ENCODE data around the gene GM2A. TPM values are rescaled to one million over a fixed set of nuclear protein-coding genes. Genes with fewer than 3 reads are reported as not detected.
"Not testable (repeated sequence)": the region's sequence is repeated elsewhere in the genome, so short reads cannot be mapped to it uniquely, and the experiment has no call there.

Gene GM2A
- total RNA-seq, 2 experiments from 2014 or later = 19.5 to 19.6 TPM

- Mint-ChIP-seq H3K4me3 (no peak overlapping the region), H3K4me1 (ENCODE audit: low read depth) (no peaks in the 10 kb centered on the region), H3K9me3 (ENCODE audit: insufficient read depth) (peaks cover 5% of the 10 kb centered on the region), H3K27ac (no peak overlapping the region), H3K36me3 (ENCODE audit: low read depth) (no peaks in the 10 kb centered on the region), H3K27me3 (ENCODE audit: low read depth) (peaks cover 13% of the 10 kb centered on the region)
- CTCF ChIA-PET = no interaction called here
- no peak for ATAC-seq
- DNase-seq = no peak
- POLR2A ChIA-PET = no interaction called here
Measured at GRCh38 chr5:151295138-151295537, 42.2 kb downstream of the GM2A start.

DNA sequence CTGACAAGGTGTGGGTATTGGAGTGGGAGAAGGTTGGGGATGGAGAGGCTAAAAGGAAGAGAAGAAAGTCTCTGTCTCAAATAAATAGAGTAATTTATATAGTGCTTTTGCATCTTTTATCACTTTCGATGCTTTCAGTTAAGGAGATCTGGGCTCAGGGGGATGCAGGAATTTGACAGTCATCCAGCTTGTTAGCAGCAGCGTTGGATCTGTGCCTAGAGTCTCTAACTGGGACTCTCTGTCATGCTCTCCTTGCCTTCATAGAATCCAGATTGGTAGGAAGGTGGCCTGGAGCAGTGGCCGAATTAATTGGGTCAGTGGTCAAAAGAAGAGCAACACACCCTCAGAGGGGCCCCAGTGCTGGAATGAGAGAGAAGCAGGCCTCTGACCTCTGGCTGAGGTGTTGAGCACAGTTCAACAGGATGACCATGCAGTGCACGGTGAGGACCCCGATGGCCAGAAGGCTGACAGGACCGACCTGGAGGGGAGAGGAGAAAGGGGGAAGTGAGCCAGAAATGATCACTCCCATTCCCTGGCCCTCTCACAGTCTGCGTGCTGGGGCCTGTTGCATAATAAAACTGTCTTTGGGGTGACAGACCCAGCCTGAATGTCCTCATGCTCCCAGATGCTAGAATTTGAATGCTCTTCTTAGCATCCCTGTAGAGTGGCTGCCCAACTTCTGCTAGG, 42.9 kb downstream of the GM2A start:
- Mint-ChIP-seq H3K27me3 (ENCODE audit: low read depth) (peaks cover 15% of the 10 kb centered on the region), H3K4me1 (ENCODE audit: low read depth) (no peaks in the 10 kb centered on the region), H3K4me3 (no peak overlapping the region), H3K9me3 (ENCODE audit: insufficient read depth) (peaks cover 5% of the 10 kb centered on the region), H3K27ac (no peak overlapping the region), H3K36me3 (ENCODE audit: low read depth) (no peaks in the 10 kb centered on the region)
- ATAC-seq = no peak
- POLR2A ChIA-PET = no interaction called here
- CTCF ChIA-PET = interaction anchor here (1.9 kb wide), 1 partner anchor 20 kb away, joined by 4 read pairs; no protein-coding TSS in a partner anchor
- DNase-seq = no peak

GRCh38 chr5:151296478-151296830, 43.5 kb downstream of the GM2A start:
- Mint-ChIP-seq H3K27me3 (ENCODE audit: low read depth) (peaks cover 18% of the 10 kb centered on the region), H3K4me3 (no peak overlapping the region), H3K36me3 (ENCODE audit: low read depth) (no peaks in the 10 kb centered on the region), H3K9me3 (ENCODE audit: insufficient read depth) (peaks cover 1% of the 10 kb centered on the region), H3K4me1 (ENCODE audit: low read depth) (no peaks in the 10 kb centered on the region), H3K27ac (no peak overlapping the region)
- no peak for DNase-seq
- ChIA-PET CTCF (interaction anchor here (1.9 kb wide), 1 partner anchor 20 kb away, joined by 4 read pairs; no protein-coding TSS in a partner anchor), POLR2A (no interaction called here)
- ATAC-seq = no peak

GRCh38 chr5:151296974-151297373, 44.0 kb downstream of the GM2A start:
- Mint-ChIP-seq H3K4me3 (no peak overlapping the region), H3K4me1 (ENCODE audit: low read depth) (no peaks in the 10 kb centered on the region), H3K9me3 (ENCODE audit: insufficient read depth) (no peaks in the 10 kb centered on the region), H3K27me3 (ENCODE audit: low read depth) (peaks cover 18% of the 10 kb centered on the region), H3K36me3 (ENCODE audit: low read depth) (no peaks in the 10 kb centered on the region), H3K27ac (no peak overlapping the region)
- ATAC-seq = no peak
- DNase-seq = no peak
- POLR2A ChIA-PET = no interaction called here
- CTCF ChIA-PET = interaction anchor here (1.9 kb wide), 1 partner anchor 19 kb away, joined by 4 read pairs; no protein-coding TSS in a partner anchor

GRCh38 chr5:151298063-151298855, 45.3 kb downstream of the GM2A start:
- Mint-ChIP-seq H3K4me3 (no peak overlapping the region), H3K36me3 (ENCODE audit: low read depth) (no peaks in the 10 kb centered on the region), H3K27me3 (ENCODE audit: low read depth) (peaks cover 21% of the 10 kb centered on the region), H3K27ac (no peak overlapping the region), H3K4me1 (ENCODE audit: low read depth) (no peaks in the 10 kb centered on the region), H3K9me3 (ENCODE audit: insufficient read depth) (no peaks in the 10 kb centered on the region)
- ChIA-PET POLR2A (no interaction called here), CTCF (no interaction called here)
- DNase-seq (no peak), ATAC-seq (no peak)

DNA sequence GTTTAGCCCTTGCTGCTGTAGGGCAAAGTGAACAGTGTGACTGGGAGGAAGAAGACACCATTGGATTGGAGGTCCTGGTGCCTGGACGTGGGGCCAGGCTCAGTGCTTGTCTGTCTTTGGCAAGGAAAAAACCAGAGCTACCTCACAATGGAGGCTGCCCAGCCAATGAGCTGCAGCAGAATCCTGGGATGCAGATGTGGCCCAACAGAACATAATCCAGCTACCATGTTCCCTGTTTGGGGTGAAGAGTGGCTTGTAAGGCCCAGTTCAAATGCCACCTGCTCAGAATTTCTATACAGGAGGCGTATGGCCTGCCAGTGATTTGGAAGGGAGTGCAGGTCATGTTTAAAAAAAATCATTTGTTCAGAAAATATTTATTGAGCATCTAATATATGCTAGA, 50.7 kb downstream of the GM2A start, which contains the start of gene SLC36A3:
Gene SLC36A3 (minus strand): TSS at position 101 of the 400 bp plus-strand sequence. CDS start 412 bp downstream, outside the sequence.
- peaks cover 32% of the 10 kb centered on the region for H3K27me3 Mint-ChIP-seq (ENCODE audit: low read depth)
- H3K4me1 Mint-ChIP-seq (ENCODE audit: low read depth) = no peaks in the 10 kb centered on the region
- DNase-seq (no peak), ATAC-seq (no peak)
- POLR2A ChIA-PET = no interaction called here
- CTCF ChIA-PET = no interaction called here
- H3K27ac Mint-ChIP-seq = no peak within 1 kb of the TSS
- no peaks in the 10 kb centered on the region for H3K9me3 Mint-ChIP-seq (ENCODE audit: insufficient read depth)
- H3K4me3 Mint-ChIP-seq = no peak within 1 kb of the TSS
- H3K36me3 Mint-ChIP-seq (ENCODE audit: low read depth) = no peaks in the 10 kb centered on the region

DNA sequence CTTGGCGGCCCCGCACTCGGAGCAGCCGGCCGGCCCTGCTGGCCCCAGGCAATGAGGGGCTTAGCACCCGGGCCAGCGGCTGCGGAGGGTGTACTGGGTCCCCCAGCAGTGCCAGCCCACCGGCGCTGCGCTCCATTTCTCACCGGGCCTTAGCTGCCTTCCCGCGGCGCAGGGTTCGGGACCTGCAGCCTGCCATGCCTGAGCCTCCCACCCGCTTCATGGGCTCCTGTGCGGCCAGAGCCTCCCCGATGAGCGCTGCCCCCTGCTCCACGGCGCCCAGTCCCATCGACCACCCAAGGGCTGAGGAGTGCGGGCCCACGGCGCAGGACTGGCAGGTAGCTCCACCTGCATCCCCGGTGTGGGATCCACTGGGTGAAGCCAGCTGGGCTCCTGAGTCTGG, 56.3 kb downstream of the GM2A start:
- H3K4me3 Mint-ChIP-seq; ATAC-seq; H3K4me1 Mint-ChIP-seq (ENCODE audit: low read depth); DNase-seq; H3K36me3 Mint-ChIP-seq (ENCODE audit: low read depth); H3K9me3 Mint-ChIP-seq (ENCODE audit: insufficient read depth); POLR2A ChIA-PET; CTCF ChIA-PET; H3K27ac Mint-ChIP-seq: not testable (repeated sequence)
- H3K27me3 Mint-ChIP-seq (ENCODE audit: low read depth) = peaks cover 20% of the 10 kb centered on the region

- H3K4me1 Mint-ChIP-seq (ENCODE audit: low read depth); H3K9me3 Mint-ChIP-seq (ENCODE audit: insufficient read depth); POLR2A ChIA-PET; H3K27ac Mint-ChIP-seq; H3K36me3 Mint-ChIP-seq (ENCODE audit: low read depth); ATAC-seq; DNase-seq; CTCF ChIA-PET; H3K4me3 Mint-ChIP-seq: not testable (repeated sequence)
- peaks cover 22% of the 10 kb centered on the region for H3K27me3 Mint-ChIP-seq (ENCODE audit: low read depth)
Measured at GRCh38 chr5:151309821-151310220, 56.8 kb downstream of the GM2A start.

DNA sequence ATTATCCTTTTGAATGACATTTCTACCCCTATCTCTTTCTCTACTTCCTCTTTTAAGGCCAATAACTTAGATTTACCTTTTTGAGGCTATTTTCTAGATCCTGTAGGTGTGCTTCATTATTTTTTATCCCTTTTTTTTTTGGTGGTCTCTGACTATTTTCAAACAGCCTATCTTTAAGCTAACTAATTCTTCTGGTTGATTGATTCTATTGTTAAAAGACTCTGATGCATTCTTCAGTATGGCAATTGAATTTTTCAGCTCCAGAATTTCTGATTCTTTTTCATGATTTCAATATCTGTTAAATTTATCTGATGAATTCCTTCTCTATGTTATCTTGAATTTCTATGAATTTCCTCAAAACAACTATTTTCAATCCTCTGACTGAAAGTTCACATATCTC, 57.9 kb downstream of the GM2A start:
- DNase-seq = no peak
- no peaks in the 10 kb centered on the region for H3K4me1 Mint-ChIP-seq (ENCODE audit: low read depth)
- ChIA-PET CTCF (no interaction called here), POLR2A (no interaction called here)
- no peak overlapping the region for H3K4me3 Mint-ChIP-seq
- ATAC-seq = no peak
- no peaks in the 10 kb centered on the region for H3K36me3 Mint-ChIP-seq (ENCODE audit: low read depth)
- H3K9me3 Mint-ChIP-seq (ENCODE audit: insufficient read depth) = peaks cover 6% of the 10 kb centered on the region
- H3K27ac Mint-ChIP-seq = no peak overlapping the region
- H3K27me3 Mint-ChIP-seq (ENCODE audit: low read depth) = peaks cover 18% of the 10 kb centered on the region

- no peaks in the 10 kb centered on the region for H3K4me1 Mint-ChIP-seq (ENCODE audit: low read depth)
- peaks cover 6% of the 10 kb centered on the region for H3K9me3 Mint-ChIP-seq (ENCODE audit: insufficient read depth)
- ATAC-seq = no peak
- DNase-seq = no peak
- POLR2A ChIA-PET = no interaction called here
- no peaks in the 10 kb centered on the region for H3K36me3 Mint-ChIP-seq (ENCODE audit: low read depth)
- no peak overlapping the region for H3K4me3 Mint-ChIP-seq
- CTCF ChIA-PET = no interaction called here
- peaks cover 19% of the 10 kb centered on the region for H3K27me3 Mint-ChIP-seq (ENCODE audit: low read depth)
- H3K27ac Mint-ChIP-seq = no peak overlapping the region
Measured at GRCh38 chr5:151312756-151313324, 59.9 kb downstream of the GM2A start.

- no peak overlapping the region for H3K4me3 Mint-ChIP-seq
- ATAC-seq (no peak), DNase-seq (no peak)
- peaks cover 17% of the 10 kb centered on the region for H3K27me3 Mint-ChIP-seq (ENCODE audit: low read depth)
- no peaks in the 10 kb centered on the region for H3K36me3 Mint-ChIP-seq (ENCODE audit: low read depth)
- no peak overlapping the region for H3K27ac Mint-ChIP-seq
- H3K9me3 Mint-ChIP-seq (ENCODE audit: insufficient read depth) = peaks cover 6% of the 10 kb centered on the region
- ChIA-PET CTCF (no interaction called here), POLR2A (no interaction called here)
- no peaks in the 10 kb centered on the region for H3K4me1 Mint-ChIP-seq (ENCODE audit: low read depth)
Measured at GRCh38 chr5:151313357-151313756, 60.4 kb downstream of the GM2A start.

GRCh38 chr5:151315998-151316597, 63.1 kb downstream of the GM2A start:
- DNase-seq (peak; percentile 64), ATAC-seq (peak; percentile 85)
- CTCF ChIA-PET = interaction anchor here (0.6 to 1.5 kb wide), 22 partner anchors 15 to 336 kb away, joined by 3 to 9 read pairs (median 4); partner anchors contain the start of genes CCDC69 and GM2A
- H3K27ac Mint-ChIP-seq = no peak overlapping the region
- no peaks in the 10 kb centered on the region for H3K36me3 Mint-ChIP-seq (ENCODE audit: low read depth)
- H3K4me3 Mint-ChIP-seq = no peak overlapping the region
- peaks cover 21% of the 10 kb centered on the region for H3K27me3 Mint-ChIP-seq (ENCODE audit: low read depth)
- POLR2A ChIA-PET = interaction anchor here (0.5 kb wide), 1 partner anchor 334 kb away, joined by 3 read pairs; no protein-coding TSS in a partner anchor
- H3K4me1 Mint-ChIP-seq (ENCODE audit: low read depth) = no peaks in the 10 kb centered on the region
- peaks cover 2% of the 10 kb centered on the region for H3K9me3 Mint-ChIP-seq (ENCODE audit: insufficient read depth)

Data from activated CD8-positive, alpha-beta T cell treated with anti-CD3 and anti-CD28 coated beads, Interleukin-2, amount 10 ng/mL, durations not matched to agents 7 days and 5 days (primary cell).